Esophagus squamous epithelium (tissue), 5 donors: ENCODE data around the gene EVA1B. TPM values are rescaled to one million over a fixed set of nuclear protein-coding genes. Genes with fewer than 3 reads are reported as not detected.

ENCODE experiments used
- DNase-seq: peaks from one replicate; lab custom pipeline; 2025; lab: John Stamatoyannopoulos, UW
- H3K27ac ChIP-seq, 4 donors: fragments of 200-600 bp; sonication (generic); one replicate each; pipeline ENCODE4 v1.5.1; 2016 to 2019; ENCODE audit warnings: mild to moderate bottlenecking in 1 of 4
- H3K27me3 ChIP-seq, 4 donors: fragments of 200-600 bp; sonication (generic); 1 replicate in 3 of 4; 2 replicates in 1 of 4; pipeline versions ENCODE4 v1.5.1 to v1.6.0; 2017 to 2021; ENCODE audit warnings: antibody characterized with exemption in 1 of 4
- H3K36me3 ChIP-seq, 3 donors: fragments of 200-600 bp; sonication (generic); one replicate each; pipeline ENCODE4 v1.5.1; 2016 to 2019
- H3K4me1 ChIP-seq, 3 donors: fragments of 200-600 bp; sonication (generic); one replicate each; pipeline ENCODE4 v1.5.1; 2017 to 2019
- H3K4me3 ChIP-seq, 4 donors: fragments of 200-600 bp; sonication (generic); 1 replicate in 3 of 4; 2 replicates in 1 of 4; pipeline ENCODE4 v1.5.1; 2016 to 2019; ENCODE audit warnings: mild to moderate bottlenecking in 2 of 4, moderate library complexity in 1 of 4
- H3K9me3 ChIP-seq, 3 donors: fragments of 200-600 bp; sonication (generic); one replicate each; pipeline ENCODE4 v1.5.1; 2016 to 2019
- CTCF ChIP-seq, 6 experiments: fragments of 450-650 bp in 4 of 6; fragments of 200-600 bp in 2 of 6; sonication (generic) in 2 of 6; IDR thresholded peaks; one replicate each; pipeline ENCODE4 v1.5.1; 2016 to 2019; ENCODE audit warnings: antibody characterized with exemption in 6 of 6, mild to moderate bottlenecking in 4 of 6, moderate library complexity in 4 of 6
- POLR2A ChIP-seq, 4 donors: fragments of 450-650 bp; IDR thresholded peaks; one replicate each; pipeline ENCODE4 v1.6.1; 2017; ENCODE audit warnings: antibody characterized with exemption in 4 of 4, mild to moderate bottlenecking in 4 of 4, moderate library complexity in 3 of 4
- WGBS, 2 donors: methylation state at CpG; one replicate each; pipeline ENCODE4 v1.1.5; 2018; 5-methylcytosine and 5-hydroxymethylcytosine counted together
- intact Hi-C: fragments of 100-400 bp; cut with DNase I; formaldehyde crosslinking; loops from one replicate; pipeline ENCODE4 v1.15.0; 2022
- total RNA-seq, 4 donors: library from RNA; depleted of rRNA; stranded (reverse); fragments of >200 nt; gene quantifications; one replicate each; pipeline ENCODE4 v1.1.0, GENCODE V29; 2016
- donor health status: DM: yes; HTN: yes; CAD: no.

EVA1B gene
- total RNA-seq, 4 donors from 2014 or later = 7.5 to 22.1 (median 12.8) TPM

- no peak for DNase-seq
- H3K36me3 ChIP-seq = peaks cover 28 to 94% (median 45%) of the 10 kb centered on the region in 3 donors
- TF ChIP-seq POLR2A (IDR thresholded peaks at IDR 0.05) (no peak), CTCF (IDR thresholded peaks at IDR 0.05) (no peak)
- no peaks in the 10 kb centered on the region for H3K9me3 ChIP-seq
- peaks cover 0 to 38% (median 0%) of the 10 kb centered on the region in 3 donors for H3K4me1 ChIP-seq
- H3K27ac ChIP-seq = no peak overlapping the region
- H3K27me3 ChIP-seq = no peaks in the 10 kb centered on the region
- intact Hi-C loops = loop anchor here (10.0 kb wide), 1 partner anchor 173 kb away; no protein-coding TSS in a partner anchor
- no peak overlapping the region for H3K4me3 ChIP-seq
- WGBS, 2 donors = 90% methylated on average over 5 of the region's 5 CpGs
These were observed 35.9 kb downstream of the EVA1B start for GRCh38 chr1:36287595-36287994.

GRCh38 chr1:36286802-36287201, 36.6 kb downstream of the EVA1B start:
- DNase-seq = no peak
- WGBS, 2 donors = 84% methylated on average over 8 of the region's 13 CpGs; no CpG with 5 or more reads in 1 of the 2 donors
- no peaks in the 10 kb centered on the region for H3K9me3 ChIP-seq
- no peak overlapping the region for H3K4me3 ChIP-seq
- peaks cover 24 to 94% (median 44%) of the 10 kb centered on the region in 3 donors for H3K36me3 ChIP-seq
- intact Hi-C loops = loop anchor here (10.0 kb wide), 1 partner anchor 172 kb away; no protein-coding TSS in a partner anchor
- no peak overlapping the region for H3K27ac ChIP-seq
- TF ChIP-seq POLR2A (IDR thresholded peaks at IDR 0.05) = no peak
- TF ChIP-seq CTCF (IDR thresholded peaks at IDR 0.05) = no peak
- peaks cover 0 to 41% (median 0%) of the 10 kb centered on the region in 3 donors for H3K4me1 ChIP-seq
- H3K27me3 ChIP-seq = no peaks in the 10 kb centered on the region

- no peak for DNase-seq
- 42 to 50% methylated on average over 7 of the region's 7 CpGs for WGBS, 2 donors
- H3K36me3 ChIP-seq = peaks cover 24 to 92% (median 37%) of the 10 kb centered on the region in 3 donors
- no peaks in the 10 kb centered on the region for H3K9me3 ChIP-seq
- TF ChIP-seq CTCF (IDR thresholded peaks at IDR 0.05) (peak; percentile 27 to 77 (median 72)), POLR2A (IDR thresholded peaks at IDR 0.05) (no peak)
- intact Hi-C loops = loop anchor here (10.0 kb wide), 1 partner anchor 171 kb away; no protein-coding TSS in a partner anchor
- no peaks in the 10 kb centered on the region for H3K27me3 ChIP-seq
- no peak overlapping the region for H3K4me3 ChIP-seq
- H3K4me1 ChIP-seq = peaks cover 0 to 43% (median 0%) of the 10 kb centered on the region in 3 donors
- H3K27ac ChIP-seq = peak overlapping the region in 2 of 4 donors; percentile 31 to 39
These were observed 37.9 kb downstream of the EVA1B start for GRCh38 chr1:36285443-36286101.

GRCh38 chr1:36284517-36284916, 38.9 kb downstream of the EVA1B start:
- Histone ChIP-seq H3K36me3 (peaks cover 16 to 81% (median 26%) of the 10 kb centered on the region in 3 donors), H3K27ac (peak overlapping the region in 1 of 4 donors; percentile 31), H3K27me3 (no peaks in the 10 kb centered on the region), H3K4me3 (no peak overlapping the region), H3K4me1 (peaks cover 5 to 51% (median 8%) of the 10 kb centered on the region in 3 donors), H3K9me3 (no peaks in the 10 kb centered on the region)
- no peak for DNase-seq
- intact Hi-C loops = loop anchor here (10.0 kb wide), 1 partner anchor 170 kb away; no protein-coding TSS in a partner anchor
- WGBS, 2 donors = 50 to 58% methylated on average over 1 of the region's 1 CpG
- TF ChIP-seq CTCF (IDR thresholded peaks at IDR 0.05) (no peak), POLR2A (IDR thresholded peaks at IDR 0.05) (no peak)

GRCh38 chr1:36284061-36284460, 39.4 kb downstream of the EVA1B start:
- TF ChIP-seq CTCF (IDR thresholded peaks at IDR 0.05) (no peak), POLR2A (IDR thresholded peaks at IDR 0.05) (no peak)
- no peaks in the 10 kb centered on the region for H3K9me3 ChIP-seq
- H3K27ac ChIP-seq = peak overlapping the region in 1 of 4 donors; percentile 31
- peaks cover 7 to 56% (median 8%) of the 10 kb centered on the region in 3 donors for H3K4me1 ChIP-seq
- intact Hi-C loops = loop anchor here (10.0 kb wide), 1 partner anchor 169 kb away; no protein-coding TSS in a partner anchor
- 55 to 63% methylated on average over 1 of the region's 1 CpG for WGBS, 2 donors
- DNase-seq = no peak
- H3K27me3 ChIP-seq = no peaks in the 10 kb centered on the region
- H3K36me3 ChIP-seq = peaks cover 11 to 76% (median 22%) of the 10 kb centered on the region in 3 donors
- no peak overlapping the region for H3K4me3 ChIP-seq
